ENCODE measurements around the gene ARRB1.

DNA sequence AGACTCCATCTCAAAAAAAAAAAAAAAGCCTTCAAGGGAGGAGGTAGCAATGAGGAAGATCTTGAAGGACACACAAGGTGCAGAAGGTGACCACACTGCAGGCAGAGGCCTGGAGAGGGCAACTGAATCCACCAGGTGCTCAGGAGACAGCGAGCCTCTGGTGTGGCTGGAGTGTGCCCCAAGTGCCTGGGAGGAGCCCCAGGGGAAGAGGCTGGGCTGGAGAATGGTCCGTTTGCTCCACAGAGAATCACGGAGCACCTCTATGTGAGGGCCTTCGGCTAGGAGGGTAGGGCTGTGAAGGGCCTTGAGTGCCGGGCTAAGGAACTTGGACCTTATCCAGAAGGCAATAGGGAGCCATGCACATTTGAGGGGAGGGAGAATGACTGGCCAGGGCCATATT lies 50.3 kb downstream of the ARRB1 start:
- TF ChIP-seq, protein P1, sequence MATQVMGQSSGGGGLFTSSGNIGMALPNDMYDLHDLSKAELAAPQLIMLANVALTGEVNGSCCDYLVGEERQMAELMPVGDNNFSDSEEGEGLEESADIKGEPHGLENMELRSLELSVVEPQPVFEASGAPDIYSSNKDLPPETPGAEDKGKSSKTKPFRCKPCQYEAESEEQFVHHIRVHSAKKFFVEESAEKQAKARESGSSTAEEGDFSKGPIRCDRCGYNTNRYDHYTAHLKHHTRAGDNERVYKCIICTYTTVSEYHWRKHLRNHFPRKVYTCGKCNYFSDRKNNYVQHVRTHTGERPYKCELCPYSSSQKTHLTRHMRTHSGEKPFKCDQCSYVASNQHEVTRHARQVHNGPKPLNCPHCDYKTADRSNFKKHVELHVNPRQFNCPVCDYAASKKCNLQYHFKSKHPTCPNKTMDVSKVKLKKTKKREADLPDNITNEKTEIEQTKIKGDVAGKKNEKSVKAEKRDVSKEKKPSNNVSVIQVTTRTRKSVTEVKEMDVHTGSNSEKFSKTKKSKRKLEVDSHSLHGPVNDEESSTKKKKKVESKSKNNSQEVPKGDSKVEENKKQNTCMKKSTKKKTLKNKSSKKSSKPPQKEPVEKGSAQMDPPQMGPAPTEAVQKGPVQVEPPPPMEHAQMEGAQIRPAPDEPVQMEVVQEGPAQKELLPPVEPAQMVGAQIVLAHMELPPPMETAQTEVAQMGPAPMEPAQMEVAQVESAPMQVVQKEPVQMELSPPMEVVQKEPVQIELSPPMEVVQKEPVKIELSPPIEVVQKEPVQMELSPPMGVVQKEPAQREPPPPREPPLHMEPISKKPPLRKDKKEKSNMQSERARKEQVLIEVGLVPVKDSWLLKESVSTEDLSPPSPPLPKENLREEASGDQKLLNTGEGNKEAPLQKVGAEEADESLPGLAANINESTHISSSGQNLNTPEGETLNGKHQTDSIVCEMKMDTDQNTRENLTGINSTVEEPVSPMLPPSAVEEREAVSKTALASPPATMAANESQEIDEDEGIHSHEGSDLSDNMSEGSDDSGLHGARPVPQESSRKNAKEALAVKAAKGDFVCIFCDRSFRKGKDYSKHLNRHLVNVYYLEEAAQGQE (IDR thresholded peaks at IDR 0.05; ENCODE audit: insufficient read depth in 1 of 2, low read depth in 2 of 2, low read length in 2 of 2): no peak
- TF ChIP-seq SIN3A (IDR thresholded peaks at IDR 0.05; ENCODE audit: borderline replicate concordance, insufficient read depth, low read length): no peak
- TF ChIP-seq POLR2AphosphoS5 (IDR thresholded peaks at IDR 0.05; ENCODE audit: low read depth, low read length): no peak
- TF ChIP-seq TAF1 (IDR thresholded peaks at IDR 0.05; ENCODE audit: borderline replicate concordance, insufficient read depth, low read length): no peak
- no peak for TF ChIP-seq FOXP2 (optimal IDR thresholded peaks at IDR 0.05; ENCODE audit: borderline replicate concordance, extremely low read depth, extremely low read length, insufficient read depth)
